Measurements from ENCODE around the gene UBA5.

Gene UBA5

DNA sequence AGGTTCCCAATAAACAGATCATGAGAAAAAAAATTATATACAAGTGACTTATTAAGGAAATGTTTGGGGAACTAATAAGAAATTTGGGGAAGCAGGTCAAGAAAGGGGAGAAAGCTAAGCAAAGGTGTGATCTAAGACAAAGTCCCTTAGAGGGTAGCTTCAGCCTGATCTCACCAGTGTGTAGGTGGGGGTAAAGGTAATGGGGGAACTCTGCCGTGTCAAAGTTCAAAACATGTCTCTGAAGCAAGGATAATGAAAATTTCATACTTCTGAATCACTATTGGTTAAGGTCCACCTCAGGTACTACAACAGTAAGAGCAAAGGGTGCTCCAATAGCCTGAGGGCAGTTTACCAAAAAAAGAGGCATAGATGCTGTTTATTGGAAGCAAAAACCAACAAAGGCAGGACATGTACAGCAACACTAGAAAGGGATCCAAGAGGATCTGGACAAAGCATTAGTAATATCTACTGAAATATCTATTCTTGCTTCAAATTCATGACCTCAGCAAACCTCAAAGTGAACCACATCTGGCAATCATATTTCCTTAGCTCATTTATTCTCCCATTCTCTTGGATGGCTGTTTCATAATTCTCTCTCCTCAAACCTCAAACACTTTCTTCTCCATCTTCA, 7.4 kb upstream of the UBA5 start:
- DNase-seq (ENCODE audit: low spot score): no peak
- no peak for FAIRE-seq

DNA sequence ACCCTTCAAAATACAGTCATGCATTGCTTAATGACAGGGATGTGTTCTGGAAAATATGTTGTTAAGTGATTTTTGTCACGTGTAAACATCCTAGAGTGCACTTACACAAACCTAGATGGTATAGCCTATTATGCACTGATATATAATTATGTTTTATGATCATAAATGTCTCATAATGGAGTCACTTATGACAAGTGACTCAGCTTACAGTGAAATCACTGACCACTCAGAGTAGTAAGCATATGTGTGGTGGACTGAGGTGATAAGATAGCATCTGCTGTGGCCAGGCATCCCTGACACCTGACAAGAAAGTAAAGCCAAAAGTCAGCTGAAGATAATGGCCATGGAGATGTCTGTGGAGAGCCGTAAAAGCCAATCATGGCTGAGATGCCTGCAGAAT, 5.9 kb upstream of the UBA5 start:
- no peak for DNase-seq (ENCODE audit: low spot score)
- no peak for FAIRE-seq

DNA sequence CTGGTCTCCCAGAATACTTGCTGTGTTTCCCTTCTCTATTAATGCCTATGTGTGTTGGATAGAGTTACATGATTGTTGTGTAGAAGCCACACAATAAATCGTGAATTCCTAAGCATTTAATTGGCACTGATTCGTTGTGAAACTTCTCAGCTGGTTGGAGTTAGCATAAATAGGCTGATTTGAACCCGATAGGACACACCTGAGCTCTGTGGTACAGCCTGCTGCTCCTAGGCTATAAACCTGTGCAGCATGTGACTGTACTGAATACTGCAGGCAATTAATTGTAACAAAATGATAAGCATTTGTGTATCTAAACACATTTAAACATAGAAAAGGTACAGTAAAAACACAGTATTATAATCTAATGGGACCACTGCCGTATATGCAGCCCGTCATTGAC, 5.4 kb upstream of the UBA5 start:
- no peak for DNase-seq (ENCODE audit: low spot score)
- FAIRE-seq: no peak

DNA sequence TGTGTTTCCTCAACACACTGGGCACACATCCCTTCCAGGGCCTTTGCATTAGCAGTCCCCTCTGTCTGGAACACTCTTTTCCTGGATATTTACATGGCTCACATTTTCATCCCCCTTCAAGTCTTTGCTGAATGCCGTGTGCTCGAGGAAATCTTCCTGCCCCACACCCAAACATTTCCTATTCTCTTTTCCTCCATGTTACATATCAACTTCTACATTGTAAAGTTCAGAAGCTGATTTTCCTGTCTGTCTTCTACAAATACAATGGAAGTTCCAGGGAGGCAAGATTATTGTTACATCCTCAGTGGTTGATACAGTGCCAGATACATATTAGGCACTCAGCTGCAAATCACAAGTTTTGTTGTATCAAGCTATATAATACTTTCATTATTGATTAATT, 4.7 kb upstream of the UBA5 start:
- no peak for DNase-seq (ENCODE audit: low spot score)
- FAIRE-seq: no peak

DNA sequence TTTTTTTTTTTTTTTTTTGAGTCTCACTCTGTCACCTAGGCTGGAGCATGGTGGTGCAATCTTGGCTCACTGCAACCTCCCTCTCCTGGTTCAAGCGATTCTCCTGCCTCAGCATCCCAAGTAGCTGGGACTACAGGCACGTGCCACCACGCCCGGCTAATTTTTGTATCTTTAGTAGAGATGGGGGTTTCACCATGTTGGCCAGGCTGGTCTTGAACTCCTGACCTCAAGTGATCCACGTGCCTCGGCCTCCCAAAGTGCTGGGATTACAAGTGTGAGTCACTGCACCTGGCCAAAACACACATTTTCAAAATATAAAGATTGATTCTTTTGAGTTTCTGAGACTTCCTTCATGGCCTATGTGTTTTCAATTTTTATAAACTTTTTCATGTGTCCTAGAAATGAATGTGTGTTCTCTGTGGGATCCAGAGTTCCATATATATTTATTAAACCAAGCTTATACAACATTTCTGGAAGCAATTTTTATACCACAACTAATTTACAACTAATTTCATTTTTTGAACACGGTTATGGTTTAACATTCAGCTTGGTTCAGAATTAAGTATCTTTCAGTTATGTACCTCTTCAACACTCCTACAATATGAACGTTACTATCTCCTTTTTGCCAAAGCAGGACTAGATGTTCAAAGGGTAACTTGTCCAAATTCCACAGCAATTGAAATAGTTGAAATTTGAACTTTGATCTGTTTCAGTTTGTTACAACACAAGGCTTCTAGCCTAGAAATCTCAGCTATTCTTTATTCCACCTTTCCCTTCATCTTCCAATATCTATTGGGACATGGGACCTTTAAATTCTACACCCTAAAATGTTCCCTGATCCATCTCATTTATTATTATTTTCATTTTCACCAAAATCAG, 2.0 kb upstream of the UBA5 start:
- DNase-seq (ENCODE audit: low spot score): no peak
- no peak for FAIRE-seq

DNA sequence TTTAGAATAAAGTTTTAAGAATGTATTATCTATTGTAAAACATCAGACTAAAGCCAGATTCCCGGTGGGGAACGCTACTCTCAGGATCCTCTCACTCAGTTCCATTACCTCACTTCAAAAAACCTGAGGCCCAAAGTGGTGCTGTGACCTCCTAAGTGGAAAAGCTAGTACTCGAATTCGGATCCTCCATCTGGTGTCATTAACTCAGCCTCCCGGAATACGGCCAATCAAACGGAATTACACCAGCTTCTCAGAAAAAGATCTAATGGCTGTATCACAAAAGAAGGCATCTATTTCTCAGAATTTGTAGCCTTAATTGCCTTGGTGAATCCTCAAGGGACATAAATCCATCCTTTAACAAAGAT, 1.1 kb upstream of the UBA5 start:
- FAIRE-seq: no peak
- DNase-seq (ENCODE audit: low spot score): no peak

DNA sequence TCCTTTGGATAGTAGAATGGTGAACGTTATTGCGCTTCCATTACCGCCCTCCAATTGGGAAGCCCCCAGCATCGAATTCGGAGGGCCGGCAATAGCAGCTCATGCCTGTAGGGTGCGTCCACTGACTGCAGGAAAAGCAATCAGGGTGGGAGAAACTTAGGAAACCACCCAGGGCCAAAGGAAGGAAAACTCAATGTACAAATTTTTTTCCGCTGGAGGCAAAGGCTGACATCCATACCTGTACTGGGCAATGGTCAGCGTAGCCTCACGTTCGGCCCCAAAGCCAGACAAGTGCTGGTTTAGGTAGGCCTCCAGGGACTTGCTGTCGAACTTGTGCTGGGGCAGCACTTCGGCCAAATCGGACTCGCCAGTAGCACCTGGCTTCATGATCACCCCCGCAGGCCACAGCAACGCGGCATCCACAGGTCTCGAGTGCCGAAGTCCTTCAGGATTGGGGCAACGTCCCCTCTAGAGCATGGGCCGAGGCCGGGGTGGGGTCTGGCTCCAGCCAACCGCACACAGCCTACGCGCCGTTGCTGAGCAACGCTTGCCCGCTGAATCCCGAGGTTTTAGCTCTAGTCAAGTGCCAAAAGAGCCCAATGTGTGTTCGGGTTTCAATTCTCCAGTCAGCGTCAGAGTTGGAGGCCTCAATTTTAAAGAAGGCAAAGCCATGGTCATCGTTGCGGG, 621 bp upstream of the UBA5 start, which contains the start of gene ACAD11:
TSS of gene ACAD11 (minus strand) at position 445 of the 687 bp plus-strand sequence. CDS start at position 387, 58 bp downstream.
- FAIRE-seq: no peak
- peak; percentile 51 for DNase-seq (ENCODE audit: low spot score)

DNA sequence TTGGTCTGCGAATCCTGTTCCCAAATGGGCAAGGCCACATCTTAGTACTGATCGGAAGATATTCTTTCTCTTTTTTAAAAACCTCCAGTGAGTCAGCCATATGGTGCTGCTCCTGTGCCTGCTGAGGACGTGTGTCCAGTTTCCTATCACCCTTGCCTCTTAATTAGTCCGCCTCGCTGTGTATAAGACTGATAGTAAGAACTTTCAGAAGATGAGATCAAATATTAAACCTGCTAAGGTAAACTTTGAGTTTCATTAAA, 612 bp downstream of the UBA5 start:
- FAIRE-seq (no peak), DNase-seq (ENCODE audit: low spot score) (no peak)

DNA sequence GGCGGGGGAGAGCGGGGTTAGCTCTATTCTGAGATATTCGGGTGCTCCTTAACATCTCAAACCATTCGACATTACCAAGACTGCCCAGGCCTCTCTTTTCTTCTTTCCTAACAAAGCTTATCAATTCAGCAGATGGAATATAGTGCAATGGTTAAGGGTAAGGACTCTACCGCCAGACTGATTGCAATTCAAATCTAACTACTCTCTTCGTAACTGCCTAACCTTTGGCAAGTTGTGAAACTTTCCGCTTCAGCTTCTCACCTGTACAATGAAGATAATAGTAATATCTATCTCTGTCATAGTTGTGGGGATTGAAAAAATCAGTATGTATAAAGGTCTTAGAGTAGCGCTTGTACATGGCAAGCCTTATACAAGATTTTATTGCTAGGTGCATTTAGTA, 972 bp downstream of the UBA5 start:
- FAIRE-seq: no peak
- DNase-seq (ENCODE audit: low spot score): no peak

DNA sequence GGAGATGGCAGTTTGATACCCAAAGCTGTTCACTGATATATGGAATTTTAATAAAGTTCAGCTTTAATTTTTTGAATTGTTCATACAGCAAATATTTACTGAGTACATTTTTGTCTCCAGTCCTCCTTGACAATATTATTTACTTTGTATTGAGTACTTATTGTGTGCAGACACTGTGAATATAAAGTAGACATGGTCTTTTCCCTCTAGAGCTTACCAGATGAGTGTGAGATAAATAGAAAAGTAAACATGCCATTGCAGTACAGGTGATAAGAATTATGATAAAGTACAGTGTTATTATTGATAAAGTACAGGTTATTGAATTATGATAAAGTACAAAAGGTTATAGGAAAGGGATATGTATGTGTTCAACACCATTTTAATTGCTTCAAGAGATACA, 2.1 kb downstream of the UBA5 start:
- DNase-seq (ENCODE audit: low spot score) (no peak), FAIRE-seq (no peak)

DNA sequence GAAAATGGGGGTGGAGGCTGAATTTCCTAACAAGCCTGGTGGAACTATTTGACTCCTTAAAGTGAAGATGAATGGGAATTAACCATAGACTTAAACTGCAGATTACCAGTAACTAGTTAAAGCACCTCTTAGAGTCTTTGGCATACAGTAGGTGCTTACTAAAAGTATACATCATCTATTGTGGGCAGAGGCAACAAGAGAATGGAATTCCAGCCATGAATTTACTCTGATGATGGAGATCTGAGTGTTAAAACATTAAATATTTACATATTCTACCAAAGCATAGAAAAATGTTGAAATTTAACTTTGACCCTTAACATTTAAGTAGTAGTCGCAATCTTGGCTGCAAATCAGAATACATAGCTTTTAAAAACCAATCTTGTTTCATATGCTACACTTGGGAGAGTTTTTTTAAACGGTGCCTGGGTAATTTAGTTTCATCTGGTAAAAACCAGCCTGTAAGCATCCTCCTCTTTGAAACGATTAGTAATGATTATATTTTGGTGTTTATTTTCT, 5.2 kb downstream of the UBA5 start:
- DNase-seq (ENCODE audit: low spot score) (no peak), FAIRE-seq (no peak)

DNA sequence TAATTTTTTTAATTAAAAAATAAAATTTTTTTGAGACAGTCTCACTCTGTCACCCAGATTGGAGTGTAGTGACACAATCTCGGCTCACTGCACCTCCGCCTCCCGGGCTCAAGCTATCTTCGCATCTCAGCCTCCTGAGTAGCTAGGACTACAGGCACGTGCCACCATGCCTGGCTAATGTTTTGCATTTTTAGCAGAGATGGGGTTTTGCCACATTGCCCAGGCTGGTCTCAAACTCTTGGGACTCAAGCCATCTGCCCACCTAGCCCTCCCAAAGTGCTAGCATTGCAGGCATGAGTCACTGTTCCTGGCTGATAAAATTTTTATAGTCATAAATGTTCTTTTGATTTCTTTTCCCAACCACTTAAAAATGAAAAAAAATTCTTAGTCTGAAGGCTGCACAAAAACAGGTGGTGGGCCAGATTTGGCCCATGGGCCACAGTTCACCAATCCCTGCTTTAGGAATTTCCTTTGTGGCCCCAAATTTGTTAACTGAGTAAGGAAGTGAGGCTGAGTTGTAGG, 9.2 kb downstream of the UBA5 start:
- DNase-seq (ENCODE audit: low spot score) (no peak), FAIRE-seq (no peak)

DNA sequence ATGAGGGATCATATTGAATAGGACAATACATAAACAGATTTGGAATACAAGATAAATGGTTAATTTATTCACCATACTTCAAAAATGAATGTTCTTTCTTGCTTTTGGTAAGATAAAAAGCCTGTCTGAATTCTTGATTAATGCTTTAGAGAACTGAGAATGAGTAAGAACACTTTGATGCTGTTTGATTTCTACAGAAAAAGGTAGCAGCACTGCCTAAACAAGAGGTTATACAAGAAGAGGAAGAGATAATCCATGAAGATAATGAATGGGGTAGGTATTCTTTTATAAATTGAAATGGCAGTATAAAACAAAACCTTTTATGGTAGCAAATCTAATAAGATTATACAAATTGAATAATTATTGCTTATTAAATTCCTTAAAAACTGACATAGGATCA, 15.3 kb downstream of the UBA5 start:
- FAIRE-seq (no peak), DNase-seq (ENCODE audit: low spot score) (no peak)

DNA sequence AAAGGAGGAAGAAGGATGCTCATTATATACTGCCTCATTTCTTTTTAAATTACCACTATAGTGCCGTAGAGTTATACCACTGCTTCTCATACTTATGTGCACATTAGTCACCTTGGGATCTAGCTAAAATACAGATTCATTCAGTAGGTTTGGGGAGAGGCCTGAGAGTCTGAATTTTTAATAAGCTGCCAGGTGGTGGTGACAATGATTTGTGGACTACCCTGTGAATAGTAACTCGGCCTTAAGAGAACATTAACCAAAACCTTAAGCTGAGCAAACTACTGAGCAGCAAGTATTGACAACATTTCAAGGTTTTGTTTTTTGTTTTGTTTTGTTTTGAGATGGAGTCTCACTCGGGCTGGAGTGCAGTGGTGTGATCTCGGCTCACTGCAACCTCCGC, 19.8 kb downstream of the UBA5 start:
- FAIRE-seq (no peak), DNase-seq (ENCODE audit: low spot score) (no peak)

DNA sequence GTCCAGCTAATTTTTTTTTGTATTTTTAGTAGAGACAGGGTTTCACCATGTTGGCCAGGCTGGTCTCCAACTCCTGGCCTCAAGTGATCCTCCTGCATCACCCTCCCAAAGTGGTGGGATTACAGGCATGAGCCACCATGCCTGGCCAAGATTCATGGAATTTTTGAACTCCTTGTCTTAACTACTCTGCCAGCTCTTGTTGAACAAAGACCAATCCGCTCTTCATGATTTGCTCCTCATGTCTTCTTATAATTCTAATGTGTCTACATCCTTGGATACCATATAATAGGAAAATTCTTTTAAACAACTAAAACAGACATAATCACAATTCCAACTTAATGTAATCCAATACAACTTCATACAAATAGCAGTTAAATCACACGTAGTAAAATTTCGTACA, 21.3 kb downstream of the UBA5 start:
- DNase-seq (ENCODE audit: low spot score): no peak
- no peak for FAIRE-seq

DNA sequence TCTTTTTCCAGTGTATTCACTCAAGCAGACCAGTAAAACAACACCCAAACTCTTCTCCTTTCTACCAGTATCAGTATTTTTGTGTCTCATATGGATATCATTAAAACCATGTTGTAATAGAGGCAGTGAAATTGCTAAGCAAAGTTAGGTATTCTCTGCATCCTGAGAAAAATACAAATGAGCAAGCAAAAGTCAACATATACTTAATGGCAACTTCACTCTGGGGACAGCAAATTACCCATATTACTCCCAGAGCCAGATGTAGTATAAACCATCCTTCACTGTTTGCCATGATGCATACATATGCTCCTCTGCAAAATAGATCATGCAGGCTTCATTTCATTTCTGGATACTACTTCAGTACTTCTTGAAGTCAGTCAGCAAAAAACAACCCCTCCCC, 22.1 kb downstream of the UBA5 start:
- DNase-seq (ENCODE audit: low spot score): no peak
- no peak for FAIRE-seq

DNA sequence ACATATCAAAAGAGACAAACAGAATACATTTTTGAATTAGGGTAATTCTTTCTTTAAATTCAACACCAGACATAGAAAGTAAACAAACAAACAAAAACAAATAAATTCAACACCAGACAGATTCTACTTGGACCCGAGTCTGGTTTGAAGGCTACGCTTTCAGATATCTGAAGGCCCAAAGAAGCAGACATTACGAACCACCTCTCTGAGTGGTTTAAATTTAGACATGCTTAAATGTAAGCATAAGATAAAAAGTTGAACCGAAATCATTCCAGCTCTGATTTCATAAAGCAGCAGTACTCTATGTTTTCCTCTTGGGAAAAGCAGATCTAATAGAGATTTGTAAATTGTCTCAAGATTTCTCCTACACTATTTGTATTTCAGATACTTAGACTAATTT, 29.9 kb downstream of the UBA5 start:
- FAIRE-seq: no peak
- DNase-seq (ENCODE audit: low spot score): no peak

DNA sequence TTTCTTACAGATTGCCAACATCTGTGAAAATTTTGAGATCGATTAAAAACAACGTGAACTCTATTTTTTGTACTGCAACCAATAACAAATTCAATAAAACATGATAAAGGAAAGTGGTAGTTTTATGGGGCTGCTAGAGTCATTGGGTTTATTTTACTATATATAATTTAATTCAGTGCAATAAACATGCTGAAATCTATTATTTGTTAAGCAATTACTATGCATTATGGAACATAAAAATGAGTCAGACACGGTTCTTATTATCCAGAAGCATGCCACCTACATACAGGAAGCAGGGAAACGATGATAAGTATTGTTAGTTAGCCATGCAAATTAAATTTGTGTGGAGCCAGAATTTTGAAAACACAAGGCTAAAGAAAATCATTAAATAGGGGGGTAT, 34.9 kb downstream of the UBA5 start:
- DNase-seq (ENCODE audit: low spot score) (no peak), FAIRE-seq (no peak)

DNA sequence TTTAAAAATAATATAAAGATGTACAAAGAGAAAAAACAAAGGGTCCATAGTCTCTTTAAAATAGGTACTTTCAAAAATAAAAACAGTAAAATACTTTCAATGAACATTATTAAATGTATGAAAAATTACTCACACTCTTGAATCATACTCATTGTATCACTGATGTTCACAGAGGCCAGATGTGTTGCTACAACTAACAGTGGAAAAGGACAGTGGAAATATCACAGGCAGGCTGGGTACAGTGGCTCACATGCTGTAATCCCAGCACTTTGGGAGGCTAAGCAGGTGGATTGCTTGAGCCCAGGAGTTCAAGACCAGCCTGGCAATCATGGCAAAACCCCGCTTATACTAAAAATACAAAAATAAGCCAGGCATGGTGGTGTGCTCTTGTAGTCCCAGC, 35.3 kb downstream of the UBA5 start:
- DNase-seq (ENCODE audit: low spot score) (no peak), FAIRE-seq (no peak)

DNA sequence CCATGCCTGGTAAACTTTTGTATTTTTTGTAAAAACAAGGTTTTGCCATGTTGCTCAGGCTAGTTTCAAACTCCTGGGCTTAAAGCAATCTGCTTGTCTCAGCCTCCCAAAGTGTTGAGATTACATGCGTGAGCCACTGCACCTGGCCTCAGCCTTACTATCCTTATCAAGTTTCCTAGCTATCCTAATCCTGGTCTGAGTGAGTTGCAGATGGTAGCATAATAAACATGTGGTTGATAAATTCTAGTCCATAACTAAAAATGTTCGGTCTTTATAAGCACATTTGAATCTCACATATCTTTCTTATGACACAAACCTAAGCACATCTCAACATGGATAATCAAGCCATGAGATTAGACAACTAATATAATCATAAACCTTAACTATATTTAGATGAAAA, 43.6 kb downstream of the UBA5 start:
- no peak for FAIRE-seq
- no peak for DNase-seq (ENCODE audit: low spot score)

DNA sequence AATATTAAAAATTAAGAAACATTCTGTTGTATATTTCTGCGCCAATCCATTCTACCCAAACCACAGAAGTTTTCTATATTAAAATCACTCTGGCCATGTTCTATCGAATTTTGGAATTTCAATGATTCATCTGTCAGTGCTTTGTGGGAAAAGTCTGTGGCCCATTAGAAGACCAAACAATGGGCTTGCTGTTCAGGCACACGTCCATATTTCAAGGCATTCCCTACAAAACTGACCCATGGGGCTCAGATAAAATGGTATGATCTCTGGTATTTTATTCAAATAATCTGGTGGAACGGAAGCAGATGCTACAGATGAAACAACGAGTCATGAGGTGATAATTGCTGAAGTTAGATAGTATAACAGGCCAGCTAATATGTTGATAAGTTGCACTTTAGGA, 49.6 kb downstream of the UBA5 start:
- FAIRE-seq (no peak), DNase-seq (ENCODE audit: low spot score) (no peak)

DNA sequence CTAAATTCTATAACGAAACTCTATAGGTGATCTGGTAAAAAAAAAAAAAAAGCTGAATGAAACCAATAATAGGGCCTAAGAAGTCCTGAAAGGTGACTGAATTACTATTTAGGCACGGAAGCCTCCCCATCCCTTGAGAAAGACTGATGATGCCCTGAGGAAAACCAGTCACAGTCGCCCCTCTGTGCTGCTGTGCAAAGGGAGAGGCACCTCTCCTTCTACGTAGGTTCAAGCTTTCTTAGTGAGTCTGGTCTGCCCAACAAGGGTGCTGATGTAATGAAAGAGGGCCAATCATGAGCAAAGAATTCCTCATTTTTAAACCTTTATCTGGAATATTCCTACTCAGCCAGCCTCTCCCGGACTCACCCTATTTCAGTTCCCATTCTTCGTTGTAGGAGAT, 50.2 kb downstream of the UBA5 start:
- no peak for FAIRE-seq

More for the DNA sequence above, 50.2 kb downstream of the UBA5 start:
- DNase-seq (ENCODE audit: low spot score): no peak
